T-helper 1 cell treated with Interleukin-12 subunit alpha and Interleukin-12 subunit beta and Interleukin-4 antibody, amounts not matched to agents 30 μg/mL and 1 μg/mL, for 36 hours (primary cell): ENCODE data around the gene DLX5.

Experiments
- H3K27ac Mint-ChIP-seq: one replicate; pipeline ENCODE4 v1.8.0; 2021; ENCODE audit warnings: mild to moderate bottlenecking, mixed read lengths
- H3K27me3 Mint-ChIP-seq: one replicate; pipeline ENCODE4 v1.8.0; 2021; ENCODE audit warnings: low read depth, mixed read lengths
- H3K36me3 Mint-ChIP-seq: one replicate; pipeline ENCODE4 v1.8.0; 2021; ENCODE audit warnings: low read depth, mixed read lengths
- H3K4me1 Mint-ChIP-seq: one replicate; pipeline ENCODE4 v1.8.0; 2021; ENCODE audit warnings: low read depth, mixed read lengths
- H3K4me3 Mint-ChIP-seq: one replicate; pipeline ENCODE4 v1.8.0; 2021; ENCODE audit warnings: mild to moderate bottlenecking, moderate library complexity, mixed read lengths
- H3K9me3 Mint-ChIP-seq: one replicate; pipeline ENCODE4 v1.8.0; 2021; ENCODE audit warnings: mixed read lengths

Gene DLX5

GRCh38 chr7:97013134-97013844, 11.3 kb downstream of the DLX5 start:
- Mint-ChIP-seq H3K4me1 (no peaks in the 10 kb centered on the region), H3K4me3 (no peak overlapping the region), H3K27me3 (peaks cover 96% of the 10 kb centered on the region), H3K27ac (no peak overlapping the region), H3K36me3 (no peaks in the 10 kb centered on the region), H3K9me3 (peaks cover 3% of the 10 kb centered on the region)

GRCh38 chr7:97012365-97013133, 12.1 kb downstream of the DLX5 start:
- H3K27ac Mint-ChIP-seq, result no peak overlapping the region
- no peaks in the 10 kb centered on the region for H3K4me1 Mint-ChIP-seq
- H3K4me3 Mint-ChIP-seq, result no peak overlapping the region
- H3K9me3 Mint-ChIP-seq, result peaks cover 3% of the 10 kb centered on the region
- H3K27me3 Mint-ChIP-seq, result peaks cover 96% of the 10 kb centered on the region
- no peaks in the 10 kb centered on the region for H3K36me3 Mint-ChIP-seq

DNA sequence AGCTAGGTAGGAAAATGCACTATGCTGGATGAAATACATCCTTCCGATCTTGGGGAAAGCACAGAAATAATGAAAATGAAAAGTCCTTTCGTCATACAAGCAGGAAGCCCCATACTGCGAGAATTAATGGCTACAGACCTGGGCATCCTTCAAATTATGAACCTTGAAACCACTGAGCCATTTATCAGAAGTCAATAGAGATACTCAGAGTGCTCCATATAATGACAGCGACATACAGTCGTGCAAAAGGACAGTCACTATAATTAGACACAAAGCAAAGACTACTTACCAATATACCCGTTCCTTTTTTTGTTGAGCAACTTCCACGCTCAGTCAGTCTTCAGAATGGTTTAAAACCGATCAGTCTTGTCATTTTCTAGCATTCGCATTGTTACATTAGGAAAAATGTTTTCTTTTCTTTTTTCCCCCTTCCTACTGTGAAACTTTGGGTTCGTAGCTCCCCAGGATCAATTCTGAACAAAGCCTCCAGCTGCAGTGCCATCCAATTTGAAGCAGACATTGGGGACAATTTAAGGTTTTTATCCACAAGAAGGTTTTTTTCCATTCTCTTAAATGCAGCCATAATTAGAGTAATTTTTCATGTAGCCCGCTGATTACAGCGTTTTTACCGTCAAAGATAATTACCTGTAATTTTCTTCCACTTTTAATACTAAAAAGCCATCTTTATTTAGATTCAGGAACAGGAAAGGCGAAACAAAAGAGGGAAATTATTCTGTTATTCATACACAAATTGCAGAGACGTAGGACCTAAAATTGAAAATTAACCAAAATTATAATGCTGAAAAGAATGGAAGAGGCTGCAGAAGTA, 12.9 kb downstream of the DLX5 start:
- Mint-ChIP-seq H3K4me3 (no peak overlapping the region), H3K27ac (no peak overlapping the region)

DNA sequence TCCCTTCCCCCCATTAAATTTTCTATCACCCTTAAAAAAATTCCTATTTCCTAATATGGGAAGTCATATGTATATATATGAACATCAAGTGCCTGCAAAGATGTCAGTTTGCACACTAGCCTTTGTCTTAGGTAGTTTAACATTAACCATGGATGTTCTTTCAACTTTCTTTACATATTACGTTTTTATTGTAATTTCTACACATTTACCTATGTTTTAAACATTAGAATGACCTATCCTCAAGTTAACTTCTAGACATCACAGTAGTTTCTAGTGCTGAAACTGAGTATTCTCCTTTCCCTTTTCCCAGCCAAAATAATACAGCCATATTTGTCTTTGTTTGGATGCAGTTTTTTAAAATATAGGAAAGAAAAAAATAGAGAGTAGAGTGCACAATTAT, 13.5 kb downstream of the DLX5 start:
- Mint-ChIP-seq H3K9me3 (peaks cover 3% of the 10 kb centered on the region), H3K36me3 (no peaks in the 10 kb centered on the region), H3K27ac (no peak overlapping the region), H3K27me3 (peaks cover 93% of the 10 kb centered on the region), H3K4me3 (no peak overlapping the region), H3K4me1 (no peaks in the 10 kb centered on the region)

More for the DNA sequence above, 12.9 kb downstream of the DLX5 start:
- no peaks in the 10 kb centered on the region for H3K4me1 Mint-ChIP-seq
- peaks cover 96% of the 10 kb centered on the region for H3K27me3 Mint-ChIP-seq
- H3K36me3 Mint-ChIP-seq, result no peaks in the 10 kb centered on the region
- H3K9me3 Mint-ChIP-seq, result peaks cover 3% of the 10 kb centered on the region

DNA sequence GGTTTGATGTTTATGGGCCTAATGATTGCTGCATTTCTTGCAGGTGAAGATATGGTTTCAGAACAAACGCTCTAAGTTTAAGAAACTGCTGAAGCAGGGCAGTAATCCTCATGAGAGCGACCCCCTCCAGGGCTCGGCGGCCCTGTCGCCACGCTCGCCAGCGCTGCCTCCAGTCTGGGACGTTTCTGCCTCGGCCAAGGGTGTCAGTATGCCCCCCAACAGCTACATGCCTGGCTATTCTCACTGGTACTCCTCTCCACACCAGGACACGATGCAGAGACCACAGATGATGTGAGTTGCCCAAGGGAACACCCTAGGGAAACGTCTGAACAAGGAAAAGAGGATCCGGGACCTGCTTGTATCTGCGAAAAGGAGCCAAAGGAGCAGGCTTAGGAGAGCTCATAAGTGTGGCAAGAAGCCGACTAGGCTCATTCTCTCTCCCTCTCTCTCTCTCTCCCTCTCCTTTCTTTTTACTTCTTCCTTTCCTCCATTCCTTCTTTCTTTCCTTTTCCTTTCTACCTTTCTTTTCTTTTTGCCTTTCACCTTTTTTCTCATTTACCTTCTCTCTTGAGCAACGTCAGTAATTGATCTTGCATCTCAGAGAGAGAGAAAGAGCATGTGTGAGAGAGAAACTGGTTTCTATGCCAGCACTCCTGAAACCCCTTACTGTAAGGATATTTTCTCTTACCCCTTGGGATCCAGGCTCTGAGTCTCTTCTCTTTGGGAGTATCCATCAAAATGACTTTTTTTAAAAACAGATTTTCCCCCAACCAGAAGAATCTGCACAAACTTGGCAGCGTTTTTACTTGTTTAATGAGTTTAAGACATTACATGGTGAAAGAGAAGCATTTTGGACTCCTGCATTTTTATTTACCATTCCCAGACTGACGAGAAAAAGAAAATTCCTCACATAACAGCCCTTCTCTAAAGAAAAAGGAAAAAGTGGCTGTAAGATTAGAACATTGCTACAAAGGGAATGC, 14.6 kb downstream of the DLX5 start:
- Mint-ChIP-seq H3K36me3 (no peaks in the 10 kb centered on the region), H3K27me3 (peaks cover 90% of the 10 kb centered on the region), H3K4me1 (no peaks in the 10 kb centered on the region), H3K9me3 (peaks cover 3% of the 10 kb centered on the region), H3K27ac (no peak overlapping the region), H3K4me3 (no peak overlapping the region)

DNA sequence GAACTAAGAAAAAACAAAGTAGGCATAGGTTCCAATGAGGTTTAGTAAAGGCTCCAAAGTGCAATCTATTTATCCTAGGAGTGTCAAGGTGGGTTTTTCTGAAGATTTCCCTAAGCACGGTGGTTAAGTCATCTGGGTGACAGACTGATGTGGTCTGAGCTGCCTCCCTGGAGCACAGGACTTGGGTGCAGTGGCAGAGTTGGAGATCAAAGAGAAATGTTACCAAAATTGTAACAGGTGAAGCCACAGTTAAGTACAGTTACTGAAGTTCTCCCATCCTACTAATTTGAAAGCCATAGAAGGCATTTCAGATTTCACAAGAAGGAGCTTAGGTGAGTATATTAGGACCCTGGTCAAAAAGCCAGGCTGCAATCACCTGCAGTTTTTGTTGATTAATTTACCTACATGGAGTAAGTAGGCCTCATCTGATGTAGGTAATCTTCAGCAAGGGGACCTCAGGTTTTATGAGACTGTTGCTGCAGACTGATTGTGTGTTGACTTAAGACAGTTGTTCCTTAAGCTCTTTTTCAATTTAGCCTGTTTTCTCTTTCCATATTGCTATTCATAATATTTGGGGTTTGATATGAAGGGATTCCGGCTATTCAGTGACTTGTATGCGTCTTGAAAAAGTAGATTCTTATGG, 16.2 kb downstream of the DLX5 start:
- no peak overlapping the region for H3K27ac Mint-ChIP-seq
- peaks cover 88% of the 10 kb centered on the region for H3K27me3 Mint-ChIP-seq
- H3K36me3 Mint-ChIP-seq, result no peaks in the 10 kb centered on the region
- peaks cover 3% of the 10 kb centered on the region for H3K9me3 Mint-ChIP-seq
- no peak overlapping the region for H3K4me3 Mint-ChIP-seq
- peaks cover 2% of the 10 kb centered on the region for H3K4me1 Mint-ChIP-seq

DNA sequence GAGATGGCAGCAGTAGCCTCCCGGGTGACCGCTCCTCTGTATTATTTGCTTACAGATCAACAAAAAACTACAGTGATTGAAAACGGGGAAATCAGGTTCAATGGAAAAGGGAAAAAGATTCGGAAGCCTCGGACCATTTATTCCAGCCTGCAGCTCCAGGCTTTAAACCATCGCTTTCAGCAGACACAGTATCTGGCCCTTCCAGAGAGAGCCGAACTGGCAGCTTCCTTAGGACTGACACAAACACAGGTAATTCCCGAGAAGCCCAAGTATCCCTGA, 17.1 kb downstream of the DLX5 start:
- Mint-ChIP-seq H3K27ac (no peak overlapping the region), H3K4me3 (no peak overlapping the region), H3K4me1 (peaks cover 2% of the 10 kb centered on the region), H3K9me3 (peaks cover 3% of the 10 kb centered on the region), H3K27me3 (peaks cover 88% of the 10 kb centered on the region), H3K36me3 (peaks cover 2% of the 10 kb centered on the region)

DNA sequence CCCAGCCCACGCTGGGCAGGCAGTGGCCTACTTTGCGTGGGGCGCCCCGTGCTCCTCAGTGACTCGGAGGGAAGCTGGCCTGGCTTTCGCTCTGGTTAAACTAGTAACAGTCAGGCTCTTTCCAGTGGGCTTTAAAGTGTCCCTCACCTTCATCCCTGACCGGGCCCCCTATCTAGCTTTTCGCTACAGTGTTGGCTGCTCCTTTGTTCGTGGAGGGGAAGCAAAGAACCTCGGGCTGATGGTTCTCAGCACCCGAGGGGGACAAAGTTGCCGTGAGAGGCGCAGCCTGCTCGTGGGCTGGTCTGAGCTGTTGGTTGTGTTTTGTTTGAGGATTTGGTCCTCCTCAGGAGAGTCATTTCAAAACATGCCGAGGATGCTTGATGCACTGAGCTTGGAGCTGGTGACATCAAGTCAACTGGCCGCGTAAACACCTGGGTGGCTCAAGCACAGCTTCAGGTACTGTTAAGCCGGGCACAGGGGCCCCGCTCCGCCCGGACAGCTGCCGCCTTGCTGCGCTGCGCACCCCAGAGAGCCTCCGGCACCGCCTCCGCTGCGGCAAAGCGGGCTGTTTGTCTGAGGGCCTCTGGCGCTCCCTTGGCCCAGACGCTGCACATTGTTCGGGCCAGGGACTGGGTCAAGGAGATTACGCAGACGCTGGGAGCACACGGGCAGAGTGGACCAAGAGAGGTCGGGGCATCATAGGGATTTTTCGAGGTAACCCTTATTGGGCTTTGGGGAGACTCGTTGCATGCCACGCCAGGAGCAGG, 17.6 kb downstream of the DLX5 start:
- no peak overlapping the region for H3K27ac Mint-ChIP-seq
- H3K4me1 Mint-ChIP-seq, result peaks cover 2% of the 10 kb centered on the region
- peaks cover 2% of the 10 kb centered on the region for H3K36me3 Mint-ChIP-seq
- H3K27me3 Mint-ChIP-seq, result peaks cover 89% of the 10 kb centered on the region
- H3K4me3 Mint-ChIP-seq, result peak overlapping the region; percentile 57
- peaks cover 3% of the 10 kb centered on the region for H3K9me3 Mint-ChIP-seq

DNA sequence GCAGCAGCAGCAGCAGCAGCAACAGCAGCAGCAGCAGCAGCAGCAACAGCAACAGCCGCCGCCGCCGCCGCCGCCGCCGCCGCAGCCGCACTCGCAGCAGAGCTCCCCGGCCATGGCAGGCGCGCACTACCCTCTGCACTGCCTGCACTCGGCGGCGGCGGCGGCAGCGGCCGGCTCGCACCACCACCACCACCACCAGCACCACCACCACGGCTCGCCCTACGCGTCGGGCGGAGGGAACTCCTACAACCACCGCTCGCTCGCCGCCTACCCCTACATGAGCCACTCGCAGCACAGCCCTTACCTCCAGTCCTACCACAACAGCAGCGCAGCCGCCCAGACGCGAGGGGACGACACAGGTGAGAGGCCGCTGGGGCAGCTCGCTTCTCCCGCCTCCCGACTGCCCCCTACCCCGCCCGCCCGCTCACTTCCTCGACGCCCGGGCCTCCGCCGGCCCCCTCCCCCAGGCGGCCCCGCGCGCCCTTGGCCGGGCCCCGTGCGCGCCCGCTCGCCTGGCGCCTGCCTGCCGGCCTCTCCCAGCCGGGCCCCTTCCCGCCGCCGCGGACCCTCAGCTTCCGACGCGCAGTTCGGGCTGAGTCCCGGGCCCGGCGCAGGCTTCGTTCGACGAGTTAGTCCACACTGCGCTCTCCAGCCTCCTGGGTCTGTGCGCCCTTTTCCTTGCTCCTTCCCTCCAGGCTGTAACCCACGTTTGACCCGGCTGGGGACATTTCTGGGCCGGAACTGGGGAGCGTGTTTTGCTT, 18.4 kb downstream of the DLX5 start:
- Mint-ChIP-seq H3K4me3 (peak overlapping the region; percentile 57), H3K4me1 (peaks cover 2% of the 10 kb centered on the region), H3K27ac (no peak overlapping the region), H3K9me3 (no peaks in the 10 kb centered on the region), H3K27me3 (peaks cover 88% of the 10 kb centered on the region), H3K36me3 (peaks cover 2% of the 10 kb centered on the region)

DNA sequence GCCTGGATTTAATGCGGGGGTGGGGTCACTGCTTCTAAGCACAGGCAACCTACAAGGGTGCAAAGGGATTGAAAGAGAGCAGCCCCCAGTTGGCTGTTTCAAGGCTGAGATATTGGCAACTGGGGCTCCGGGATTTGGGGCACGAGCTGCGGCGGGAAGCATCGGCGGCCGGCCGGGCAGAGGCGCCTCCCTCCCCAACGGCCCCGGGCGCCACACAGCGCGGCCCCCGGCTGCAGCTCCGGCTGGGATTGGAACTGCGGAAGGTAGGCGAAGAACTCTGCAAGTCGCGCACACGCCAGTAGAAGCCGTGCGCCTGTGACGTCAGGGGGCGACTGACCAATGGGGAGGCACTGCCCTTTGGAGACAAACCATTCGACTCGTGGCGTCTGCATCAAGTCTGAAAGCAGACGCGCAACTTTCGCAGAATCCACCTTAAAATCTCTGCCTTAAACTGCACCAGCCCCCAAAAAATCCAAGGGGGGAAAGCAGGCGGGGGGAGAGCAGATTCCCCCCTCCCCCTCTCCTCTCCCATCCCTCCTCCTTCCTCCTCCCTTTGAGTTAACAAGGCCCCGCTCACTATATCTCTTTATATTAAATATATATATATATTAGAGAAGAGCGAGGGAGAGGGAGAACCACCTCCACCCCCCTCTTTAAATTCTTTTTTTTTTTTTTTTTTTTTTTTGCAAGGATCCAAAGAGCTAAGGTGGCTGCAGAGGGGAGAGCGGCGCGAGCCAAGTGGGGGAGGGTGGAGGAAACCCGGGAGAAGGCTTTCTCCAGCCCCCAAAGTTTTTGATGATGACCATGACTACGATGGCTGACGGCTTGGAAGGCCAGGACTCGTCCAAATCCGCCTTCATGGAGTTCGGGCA, 19.2 kb downstream of the DLX5 start, which contains the start of gene DLX6:
DLX6 (plus strand) TSS at position 371 of the 872 bp plus-strand sequence; CDS start at position 796, 425 bp downstream.
- H3K27me3 Mint-ChIP-seq, result peaks cover 89% of the 10 kb centered on the region
- peak within 1 kb of the TSS; percentile 40 for H3K4me3 Mint-ChIP-seq
- peaks cover 2% of the 10 kb centered on the region for H3K4me1 Mint-ChIP-seq
- no peaks in the 10 kb centered on the region for H3K9me3 Mint-ChIP-seq
- peaks cover 2% of the 10 kb centered on the region for H3K36me3 Mint-ChIP-seq
- no peak within 1 kb of the TSS for H3K27ac Mint-ChIP-seq

GRCh38 chr7:97004247-97005182, 20.1 kb downstream of the DLX5 start:
- no peak overlapping the region for H3K27ac Mint-ChIP-seq
- no peaks in the 10 kb centered on the region for H3K9me3 Mint-ChIP-seq
- H3K4me1 Mint-ChIP-seq, result peaks cover 2% of the 10 kb centered on the region
- H3K27me3 Mint-ChIP-seq, result peaks cover 89% of the 10 kb centered on the region
- peak overlapping the region; percentile 40 for H3K4me3 Mint-ChIP-seq
- peaks cover 2% of the 10 kb centered on the region for H3K36me3 Mint-ChIP-seq
